GM21360 (cell line): ENCODE measurements around the gene CFAP61.
"Not testable (repeated sequence)": the region's sequence is repeated elsewhere in the genome, so short reads cannot be mapped to it uniquely, and the experiment has no call there.

Source experiments
- ATAC-seq: cut with Tn5 transposase; IDR thresholded peaks from one replicate; pipeline ENCODE4 v1.9.1; 2021; ENCODE audit warnings: mild to moderate bottlenecking, moderate library complexity; ENCODE audit not compliant: unreplicated experiment

The CFAP61 gene, protein sequence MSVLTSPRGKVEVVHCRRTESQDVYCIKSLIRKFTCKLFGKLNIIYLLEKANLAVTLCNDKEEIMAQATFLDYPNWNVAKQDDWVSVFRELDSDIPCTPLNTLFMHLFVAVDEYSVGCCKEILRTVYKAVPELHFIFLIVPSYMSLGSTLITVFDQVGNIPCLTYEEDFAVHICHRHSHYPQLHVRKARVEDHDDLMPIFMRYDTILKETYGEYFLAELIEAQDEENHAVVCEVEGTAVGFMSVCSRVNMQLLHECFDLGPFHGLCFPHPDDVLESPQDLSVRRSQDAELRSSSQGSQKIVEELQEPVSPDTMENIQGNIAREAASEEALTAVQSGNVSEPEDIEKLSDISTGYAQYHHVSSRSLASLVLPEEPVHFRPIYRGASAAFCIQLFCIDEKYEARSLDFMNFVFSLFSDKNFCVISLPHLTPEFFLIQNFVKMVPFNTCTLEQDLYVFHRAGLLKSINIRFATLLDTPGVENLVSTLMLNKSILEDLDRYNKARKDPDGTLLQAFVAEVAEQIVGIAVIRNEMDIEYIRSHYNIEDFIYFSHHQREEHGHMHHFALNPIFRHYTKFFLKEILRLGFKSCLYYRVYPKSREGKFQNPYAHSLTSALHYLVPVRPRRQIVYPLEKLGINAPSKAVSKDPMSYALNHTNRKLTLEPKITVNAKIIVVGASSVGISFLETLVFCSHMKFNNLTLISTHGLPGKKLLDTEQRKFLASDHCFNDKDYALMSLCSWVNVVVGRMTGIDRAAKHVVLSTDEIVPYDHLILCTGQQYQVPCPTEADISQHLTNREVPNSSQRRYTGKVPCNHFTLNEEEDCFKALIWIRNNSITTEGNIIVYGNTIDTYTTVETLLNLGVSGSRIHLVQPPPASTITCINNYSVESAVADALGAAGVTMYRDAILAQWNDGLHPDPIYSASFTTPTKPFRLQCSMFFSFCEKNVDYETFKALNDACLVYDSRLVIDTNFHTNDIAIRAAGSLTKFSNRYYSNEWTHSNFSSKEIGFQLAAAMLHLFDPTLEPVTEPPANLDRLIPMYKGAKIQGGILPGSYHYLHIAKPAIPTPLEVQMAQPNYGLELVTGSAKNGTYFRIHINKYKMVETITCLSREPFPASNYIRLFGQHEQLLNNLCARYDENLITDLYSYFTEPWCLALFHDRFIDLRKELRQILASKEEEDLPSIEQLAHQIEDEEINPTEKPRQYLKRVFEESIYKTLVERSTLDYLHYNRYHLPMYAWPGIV

DNA sequence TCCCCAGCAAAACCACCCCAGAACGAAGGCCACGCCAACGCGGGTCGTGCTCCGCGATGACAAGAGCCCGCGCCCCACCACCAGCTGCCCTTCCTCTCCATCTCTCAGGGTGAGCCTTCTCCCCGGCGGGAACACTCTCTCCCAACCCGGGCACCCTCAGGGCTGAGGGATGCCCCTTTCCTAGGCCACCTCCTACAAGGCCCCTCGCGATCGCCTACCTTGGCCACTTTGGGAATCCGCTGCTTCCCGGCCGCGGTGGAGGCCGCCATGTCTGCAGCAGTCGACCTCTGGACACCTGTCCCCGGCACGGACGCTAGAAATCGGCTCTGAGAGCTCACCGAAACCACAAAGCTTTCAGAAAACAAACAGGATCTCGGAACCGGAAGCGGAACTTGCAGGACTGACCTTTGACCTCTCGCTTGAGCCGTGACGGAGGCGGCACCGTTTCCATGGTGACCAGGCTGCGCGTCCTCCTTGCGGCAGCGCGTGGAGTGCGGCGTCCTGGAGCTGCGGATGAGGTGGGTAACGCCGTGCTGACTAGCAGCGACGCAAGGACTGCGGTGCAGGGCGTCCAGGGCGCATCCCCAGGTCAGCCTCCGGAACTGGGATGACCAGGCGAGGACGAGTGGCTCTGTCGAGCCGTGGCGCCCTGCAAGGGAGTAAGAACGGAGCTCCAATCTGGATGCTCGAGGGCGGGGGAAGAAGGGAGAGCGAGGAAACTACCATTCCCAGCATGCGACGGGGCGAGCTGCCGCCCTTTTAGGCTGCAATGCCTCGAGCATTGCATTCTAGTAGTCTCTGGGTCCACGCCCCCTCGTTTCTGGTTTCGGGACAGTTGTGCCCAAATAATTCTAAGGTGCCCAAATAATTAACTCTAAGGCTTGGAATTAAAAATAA, at the start of gene CFAP61, which contains the start of gene CRNKL1:
TSS of gene CFAP61 (plus strand) at position 459 of the 897 bp plus-strand sequence. CDS start 4,122 bp downstream, outside the sequence.
TSS of gene CRNKL1 (minus strand) at position 393 of the 897 bp plus-strand sequence. CDS start at position 269, 124 bp downstream.
- peak; percentile 91 for ATAC-seq

DNA sequence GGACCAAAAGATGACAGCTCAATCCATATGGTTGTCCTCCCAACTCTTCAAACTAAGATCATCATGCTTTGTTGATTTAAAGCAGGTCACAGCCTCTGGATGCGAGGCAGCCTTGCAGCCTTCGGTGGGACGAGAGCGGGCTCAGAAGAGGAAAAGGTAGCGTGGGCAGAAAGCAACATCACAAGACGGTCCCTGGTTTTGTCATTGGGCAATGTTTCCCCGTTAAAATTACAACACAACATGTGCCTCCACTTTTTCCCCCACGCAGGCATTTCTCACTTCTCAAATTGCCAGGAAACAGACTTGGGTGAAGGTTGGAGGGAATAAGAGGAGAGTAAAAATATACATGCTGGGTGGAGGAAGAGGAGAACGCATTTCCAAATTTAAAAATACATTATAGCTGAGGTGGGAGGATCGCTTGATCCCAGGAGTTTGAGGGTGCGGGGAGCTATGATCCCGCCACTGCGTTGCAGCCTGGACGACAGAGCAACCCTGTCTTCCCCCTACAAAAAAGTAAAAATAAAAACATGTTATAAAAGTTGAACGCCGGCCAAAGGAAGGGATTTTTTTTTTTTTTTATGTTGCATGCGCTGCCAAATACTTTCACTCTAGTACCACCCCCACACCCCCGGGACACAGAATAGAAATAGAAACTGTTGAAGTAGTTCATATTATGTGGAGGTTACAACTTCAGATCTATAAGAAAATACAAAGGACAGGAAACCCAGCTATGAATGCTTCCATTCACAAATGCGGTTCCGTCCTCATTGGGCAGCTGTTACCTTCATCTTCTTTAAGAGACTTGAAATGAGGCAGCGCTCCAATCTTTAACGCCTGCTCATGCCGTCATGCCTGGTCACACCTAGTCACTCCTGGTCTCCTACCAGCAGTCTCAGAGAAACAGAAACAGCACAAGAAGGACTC, 49.0 kb upstream of the CFAP61 start:
- ATAC-seq, result no peak

DNA sequence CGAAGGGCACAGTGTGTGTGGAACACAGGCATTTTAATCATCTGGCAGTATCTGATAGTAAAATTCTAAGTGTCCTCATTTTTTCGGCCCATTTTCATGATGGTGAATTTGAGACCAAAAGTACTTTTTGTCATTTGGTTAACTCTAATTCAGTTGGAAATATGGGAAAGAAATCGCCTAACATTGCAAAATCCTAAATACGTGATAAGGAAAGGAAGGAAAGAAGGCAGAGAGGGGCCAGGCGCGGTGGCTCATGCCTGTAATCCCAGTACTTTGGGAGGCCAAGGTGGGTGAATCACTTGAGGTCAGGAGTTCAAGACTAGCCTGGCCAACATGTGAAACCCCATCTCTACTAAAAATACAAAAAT, 48.4 kb upstream of the CFAP61 start:
- not testable (repeated sequence) for ATAC-seq

DNA sequence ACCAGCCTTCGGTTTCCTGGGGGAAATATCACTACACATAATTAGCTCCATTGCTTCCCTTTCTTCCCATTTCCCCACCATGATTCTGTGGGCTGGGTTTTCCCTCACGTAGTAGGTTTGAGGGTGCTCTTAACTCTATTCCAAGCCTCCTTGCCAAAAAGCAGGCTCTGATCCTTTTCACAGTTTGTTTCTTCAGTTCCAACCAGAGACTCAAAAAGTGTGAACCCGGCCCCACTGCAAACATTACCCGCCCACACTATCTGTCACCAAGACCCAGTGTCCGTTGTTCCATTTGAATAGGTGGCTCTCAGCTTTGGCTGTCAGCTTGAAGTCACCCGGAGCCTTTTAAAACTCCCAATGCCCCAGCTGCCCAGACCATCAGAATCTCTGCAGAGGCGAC, 47.0 kb upstream of the CFAP61 start:
- ATAC-seq, result no peak

DNA sequence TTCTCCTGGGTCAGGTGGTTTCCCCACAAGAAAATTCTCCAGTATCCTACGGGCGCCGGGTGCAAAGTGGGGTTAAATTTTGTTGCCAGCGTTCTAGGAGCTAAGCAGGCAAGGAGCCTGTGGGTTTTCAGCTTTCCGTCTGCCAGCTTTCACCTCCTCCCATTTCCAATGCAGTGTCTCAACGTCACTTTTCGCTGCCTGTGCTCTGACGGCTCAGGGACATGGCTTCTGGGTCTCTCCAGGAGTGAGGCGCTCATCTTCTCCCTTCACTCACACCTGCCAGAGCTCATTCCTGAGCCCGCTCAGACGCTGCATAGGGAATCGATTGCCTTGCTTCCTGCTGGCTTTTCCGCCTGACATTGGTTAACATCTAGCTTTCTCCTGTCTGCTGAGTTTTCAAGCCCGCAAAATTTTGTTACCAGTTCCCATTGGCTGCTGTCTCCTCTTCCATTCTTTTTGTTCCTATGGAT, 42.5 kb upstream of the CFAP61 start:
- no peak for ATAC-seq

DNA sequence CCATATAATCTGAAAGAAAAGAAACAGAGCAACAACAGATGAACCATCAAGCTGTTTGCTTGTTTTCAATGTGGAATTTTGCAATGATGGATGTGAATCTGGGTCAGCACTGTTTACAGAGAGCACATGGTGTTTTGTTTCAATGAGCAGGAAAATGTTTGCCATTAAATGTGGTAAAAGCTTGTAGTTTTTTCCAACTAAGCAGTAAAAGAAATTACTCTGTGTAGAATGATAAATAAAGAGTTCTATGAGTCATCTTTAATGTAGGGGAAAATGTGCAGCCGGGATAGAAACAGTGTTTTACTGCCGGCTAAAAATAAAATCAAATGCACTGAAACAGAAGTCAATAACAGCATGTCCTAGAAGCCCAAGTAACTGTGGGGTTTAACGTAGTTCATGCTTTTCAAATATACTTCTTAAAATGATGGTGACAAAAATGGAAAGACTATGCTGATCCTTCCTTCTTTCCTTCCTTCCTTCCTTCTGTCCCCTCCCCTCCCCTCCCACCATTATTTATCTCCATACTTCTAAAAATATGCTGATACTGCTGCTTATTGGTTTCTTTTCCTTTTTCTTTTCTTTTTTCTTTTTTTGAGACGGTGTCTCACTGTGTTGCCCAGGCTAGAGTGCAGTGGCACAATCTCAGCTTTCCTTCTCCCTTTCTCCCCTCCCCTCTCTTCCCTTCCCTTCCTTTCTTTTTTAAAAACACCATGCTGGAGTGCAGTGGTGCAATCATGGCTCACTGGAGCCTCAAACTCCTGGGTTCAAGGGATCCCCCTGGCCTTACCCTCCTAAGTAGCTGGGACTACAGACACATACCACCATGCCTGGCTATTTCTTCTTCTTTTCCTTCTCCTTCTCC, 41.5 kb upstream of the CFAP61 start:
- ATAC-seq, result no peak

DNA sequence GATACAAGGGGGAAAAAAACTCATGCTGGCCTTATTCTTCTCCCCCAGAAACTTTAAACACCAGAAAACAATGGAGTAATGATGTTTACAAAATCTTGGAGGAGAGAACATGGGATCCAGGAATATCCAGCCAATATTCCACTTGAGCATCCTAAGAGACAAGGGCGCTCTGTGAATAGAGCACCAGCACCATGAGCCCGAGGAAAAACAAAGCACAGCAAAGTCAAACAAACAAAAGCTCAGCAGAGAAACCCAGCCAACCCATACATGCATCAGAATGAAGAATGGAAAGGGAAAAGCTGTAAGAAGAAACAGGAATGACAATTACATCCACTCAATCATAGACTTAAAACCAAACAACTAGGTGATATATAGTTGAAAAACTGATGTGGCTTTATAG, 39.8 kb upstream of the CFAP61 start:
- ATAC-seq, result no peak

DNA sequence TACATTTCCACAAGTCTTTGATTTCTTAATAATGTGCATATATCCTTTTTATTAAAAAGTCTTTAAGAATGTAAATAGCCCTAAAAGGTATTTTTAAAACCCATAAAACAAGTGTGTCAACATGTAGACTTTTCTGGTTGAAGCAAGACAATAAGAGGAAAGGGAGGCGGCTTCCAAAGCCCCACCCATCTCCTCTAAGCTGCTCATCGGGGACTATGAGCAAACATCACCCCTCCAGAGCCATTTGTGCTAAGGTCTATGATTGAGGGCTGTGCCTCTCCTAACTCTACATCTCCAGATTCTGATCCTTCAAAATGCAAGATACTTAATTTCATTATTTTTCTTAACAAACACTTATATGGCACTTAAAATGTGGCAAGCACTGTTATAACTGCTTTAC, 37.7 kb upstream of the CFAP61 start:
- no peak for ATAC-seq

DNA sequence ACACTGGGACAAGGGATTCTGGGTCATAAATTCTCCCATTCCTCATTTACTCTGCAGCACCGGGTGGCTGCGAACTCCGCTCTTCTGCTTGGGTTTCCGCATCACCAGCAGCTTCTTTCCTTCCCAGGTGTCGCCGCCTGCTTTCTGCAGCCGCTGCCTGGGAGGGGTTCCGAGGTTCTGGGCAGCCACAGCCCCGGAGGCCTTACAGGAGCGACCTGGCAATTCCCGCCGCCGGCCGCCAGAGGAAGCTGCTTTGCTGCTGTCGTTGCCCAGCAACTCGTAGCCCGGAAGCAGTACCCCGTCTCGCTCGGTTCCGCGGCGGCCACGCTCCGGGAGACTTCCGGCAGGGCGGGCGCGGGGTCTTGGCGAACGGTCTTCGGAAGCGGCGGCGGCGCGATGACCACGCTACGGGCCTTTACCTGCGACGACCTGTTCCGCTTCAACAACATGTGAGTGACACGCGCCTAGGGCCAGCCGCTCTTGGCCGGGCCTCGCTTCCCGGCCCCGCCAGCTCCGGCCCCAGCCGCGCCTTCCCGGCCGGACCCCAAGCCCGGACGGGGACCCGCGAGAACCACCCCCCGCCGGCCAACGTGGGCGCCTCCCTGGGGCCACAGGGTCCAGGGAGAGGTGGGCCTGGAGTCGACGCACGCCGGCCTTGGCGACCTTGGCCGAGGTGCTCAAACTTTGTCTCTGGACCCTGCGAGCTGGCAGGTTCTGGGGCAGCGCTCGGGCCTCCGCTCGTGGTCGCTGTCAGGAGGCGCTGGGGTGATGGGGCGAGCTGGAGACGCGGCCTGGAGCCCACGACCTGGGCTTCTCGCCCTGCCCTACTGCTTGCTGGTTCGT, 35.1 kb upstream of the CFAP61 start, which contains the start of gene NAA20:
TSS of gene NAA20 (plus strand) at position 362 of the 843 bp plus-strand sequence. CDS start at position 397, 35 bp downstream.
- ATAC-seq, result peak; percentile 98

DNA sequence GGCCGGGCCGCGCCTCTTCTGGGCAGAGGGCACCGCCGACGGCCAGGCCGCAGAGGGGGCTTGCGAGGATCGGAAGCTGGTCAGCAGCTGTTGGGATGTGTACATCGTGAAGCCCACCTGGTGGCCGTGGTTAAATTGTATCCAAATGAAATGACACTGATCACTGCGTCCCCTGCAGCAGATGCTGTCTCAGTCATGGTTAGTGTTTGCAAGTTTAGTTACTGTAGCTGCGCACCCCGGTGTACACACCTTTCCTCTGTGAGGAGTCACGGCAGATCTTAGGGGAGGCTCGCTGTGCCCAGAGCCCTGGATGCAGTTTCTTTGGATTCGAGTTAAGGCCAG, 34.5 kb upstream of the CFAP61 start:
- ATAC-seq, result peak; percentile 3

DNA sequence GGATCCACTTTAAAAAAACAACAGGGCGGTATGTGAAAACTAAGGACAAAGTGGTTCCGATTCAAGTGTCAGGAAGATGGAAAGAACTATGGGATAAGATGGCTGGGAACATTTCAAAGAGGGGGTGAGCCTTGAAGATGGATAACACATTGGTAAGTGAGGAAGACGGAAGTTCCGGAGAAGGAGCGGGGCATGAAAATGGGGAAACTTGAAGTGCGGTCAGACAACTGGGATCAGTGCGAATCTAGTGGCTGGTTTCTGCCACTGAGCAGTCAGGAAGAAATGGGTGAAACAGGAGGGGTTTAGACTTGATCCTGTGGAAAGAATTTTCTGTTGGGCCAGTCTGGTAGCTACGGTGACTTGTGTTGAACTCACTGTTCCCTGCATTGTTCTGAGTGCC, 34.0 kb upstream of the CFAP61 start:
- no peak for ATAC-seq

DNA sequence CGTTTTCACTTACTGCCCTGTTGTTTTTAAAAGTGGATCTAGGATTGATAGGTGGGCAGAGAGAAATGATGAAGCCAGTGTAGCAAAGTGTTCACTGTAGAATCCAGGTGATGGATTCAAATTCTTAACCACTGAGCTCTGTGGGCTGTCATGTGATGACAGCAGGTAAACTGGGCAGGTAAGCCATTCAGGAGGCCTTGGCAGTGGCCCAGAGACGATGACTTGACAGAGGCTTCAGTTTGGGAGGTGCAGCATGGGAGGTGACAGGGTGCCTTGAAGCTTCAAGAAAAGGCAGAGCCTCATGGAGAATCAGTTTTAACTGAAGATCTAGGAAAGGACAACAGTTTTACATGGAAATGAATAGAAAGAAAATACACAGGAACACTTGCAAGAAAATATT, 33.2 kb upstream of the CFAP61 start:
- ATAC-seq, result no peak

DNA sequence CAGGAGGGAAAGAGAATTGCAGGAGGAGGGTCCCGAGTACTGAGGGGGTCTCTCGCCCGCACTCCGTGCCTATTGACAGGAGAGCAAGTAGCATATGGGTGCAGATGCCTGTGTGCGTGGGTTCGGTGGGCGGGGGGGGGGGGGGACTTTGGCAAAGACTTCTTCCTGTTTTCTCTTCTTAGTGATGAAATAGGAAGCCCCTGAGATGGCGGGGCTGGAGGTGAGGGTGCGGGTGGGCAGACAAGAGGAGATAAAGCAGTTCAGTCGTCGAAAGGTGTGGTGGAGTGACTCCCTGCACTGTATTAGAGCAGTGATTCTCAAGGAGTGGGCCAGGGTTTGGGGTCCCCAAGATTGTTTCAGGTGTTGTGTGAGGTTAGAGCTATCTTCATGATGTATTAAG, 31.4 kb upstream of the CFAP61 start:
- ATAC-seq, result no peak

DNA sequence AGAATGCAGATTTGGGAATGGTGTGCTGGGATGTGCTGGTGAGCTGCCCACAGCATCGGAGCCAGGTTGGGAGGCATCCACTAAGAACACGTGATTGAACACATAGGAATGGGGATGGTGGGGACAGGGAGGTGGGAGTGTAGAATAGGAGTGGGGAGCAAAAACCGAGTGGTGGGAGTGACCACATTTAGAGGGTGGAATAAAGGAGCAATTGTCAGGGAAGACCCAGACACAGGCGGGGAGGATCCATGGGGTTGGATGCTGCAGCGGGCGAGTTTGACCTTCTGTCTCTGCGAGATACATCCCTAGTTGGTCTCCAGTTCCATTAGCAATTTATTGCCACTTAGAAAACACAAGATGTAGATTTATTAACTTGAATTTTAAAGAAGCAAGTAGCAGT, 30.5 kb upstream of the CFAP61 start:
- no peak for ATAC-seq

DNA sequence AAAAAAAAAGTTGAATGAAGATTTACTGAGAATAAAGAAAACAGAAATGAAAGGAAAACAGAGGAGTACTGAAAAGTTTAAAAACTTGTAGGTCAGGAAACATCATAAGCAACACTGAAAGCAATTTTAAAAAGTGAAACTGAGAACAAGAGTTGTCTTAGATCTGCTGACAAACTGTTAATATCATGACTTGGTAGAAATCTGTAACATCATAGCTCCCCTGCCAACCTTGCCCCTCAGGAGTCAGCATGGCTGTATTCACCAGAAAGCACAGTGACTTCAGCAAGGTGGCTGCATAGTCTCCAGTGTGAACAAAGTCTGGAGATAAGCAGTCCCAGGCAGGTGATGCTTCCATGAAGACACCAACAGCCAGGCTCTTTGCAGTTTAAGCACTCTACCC, 29.8 kb upstream of the CFAP61 start:
- ATAC-seq, result peak; percentile 49

DNA sequence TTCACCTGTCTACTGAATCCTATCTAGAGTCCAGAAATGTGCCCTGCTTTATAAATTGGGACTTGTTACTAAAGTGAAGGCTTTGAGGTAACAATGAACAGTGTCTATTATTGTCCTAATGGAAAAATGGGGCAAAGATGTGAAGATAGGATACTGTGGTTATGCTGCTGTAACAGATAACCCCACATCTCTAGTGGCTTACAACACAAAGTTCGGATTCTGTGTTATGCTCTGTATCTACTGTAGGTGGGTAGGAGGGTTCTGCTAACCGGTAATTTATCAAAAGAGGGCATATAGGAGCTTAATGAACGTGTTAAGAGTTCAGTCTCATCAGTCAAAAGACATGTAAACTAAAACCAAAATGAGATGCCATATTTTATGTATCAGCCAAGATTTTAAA, 28.9 kb upstream of the CFAP61 start:
- no peak for ATAC-seq

DNA sequence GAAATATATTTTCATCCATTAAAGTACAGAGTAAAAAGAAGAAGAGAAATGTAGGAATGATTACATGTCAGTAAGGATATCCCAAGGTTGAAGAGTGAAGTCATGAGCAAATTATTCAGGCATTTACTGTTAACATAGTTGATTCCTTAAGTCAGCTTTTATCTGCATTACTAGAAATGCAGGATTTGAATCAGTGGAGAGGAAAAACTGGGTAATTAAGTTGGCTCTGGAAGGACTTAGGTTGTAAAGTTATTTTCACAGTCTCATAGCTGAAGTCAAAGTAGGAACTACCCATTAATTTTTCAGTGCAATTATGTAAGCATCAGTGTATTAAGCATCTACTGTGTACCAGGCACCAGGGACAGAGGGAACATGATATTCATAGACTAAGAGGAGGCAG, 27.4 kb upstream of the CFAP61 start:
- no peak for ATAC-seq
